Measurements from ENCODE around the gene OGDHL. TPM values are rescaled to one million over a fixed set of nuclear protein-coding genes. Genes with fewer than 3 reads are reported as not detected.

Gene OGDHL
- total RNA-seq, 1 donor from 2014 or later = 1.9 TPM

DNA sequence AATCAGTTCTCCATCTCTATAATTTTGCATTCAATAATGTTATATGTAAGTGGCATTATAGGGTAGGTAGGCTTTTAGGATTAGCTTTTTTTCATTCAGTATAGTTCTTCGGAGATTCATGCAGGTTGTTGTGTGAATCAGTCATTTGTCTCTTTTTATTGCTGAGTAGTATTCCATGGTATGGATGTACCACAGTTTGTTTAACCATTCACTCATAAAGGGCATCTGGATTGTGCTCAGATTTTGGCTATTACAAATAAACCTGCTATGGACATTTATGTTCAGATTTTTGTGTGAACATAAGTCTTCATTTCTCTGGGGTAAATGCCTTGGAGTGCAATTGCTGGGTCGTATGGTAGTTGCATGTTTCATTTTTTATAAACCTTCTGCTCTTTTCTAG lies 4.4 kb upstream of the OGDHL start:
- no peak overlapping the region for H3K4me3 ChIP-seq (ENCODE audit: insufficient read depth, low read depth, low read length)
- Mint-ChIP-seq H3K4me1 (ENCODE audit: low read depth, unreplicated experiment) (no peaks in the 10 kb centered on the region), H3K36me3 (ENCODE audit: low read depth, unreplicated experiment) (no peaks in the 10 kb centered on the region), H3K27ac (ENCODE audit: unreplicated experiment) (no peak overlapping the region), H3K27me3 (ENCODE audit: low read depth, unreplicated experiment) (peaks cover 46% of the 10 kb centered on the region), H3K4me3 (ENCODE audit: unreplicated experiment) (no peak overlapping the region), H3K9me3 (ENCODE audit: unreplicated experiment) (no peaks in the 10 kb centered on the region)
- no peak overlapping the region for H3K9ac ChIP-seq (ENCODE audit: low read length)
- no peak for FAIRE-seq
- H3K27ac ChIP-seq (ENCODE audit: low read depth, low read length) = no peak overlapping the region
- no peak for DNase-seq (ENCODE audit: low read depth)
- H3K4me1 ChIP-seq (ENCODE audit: insufficient read depth, low read length) = peaks cover 4% of the 10 kb centered on the region
- H3K79me2 ChIP-seq (ENCODE audit: insufficient read depth, low read length) = no peaks in the 10 kb centered on the region
- no peaks in the 10 kb centered on the region for H4K20me1 ChIP-seq (ENCODE audit: insufficient read depth, low read length)
- H3K9me3 ChIP-seq (ENCODE audit: insufficient read depth, low read depth, low read length) = peaks cover 4% of the 10 kb centered on the region
- H3K4me2 ChIP-seq (ENCODE audit: low read length) = no peak overlapping the region
- H3K27me3 ChIP-seq (ENCODE audit: insufficient read depth, low read length) = peaks cover 30% of the 10 kb centered on the region
- TF ChIP-seq, protein P1, sequence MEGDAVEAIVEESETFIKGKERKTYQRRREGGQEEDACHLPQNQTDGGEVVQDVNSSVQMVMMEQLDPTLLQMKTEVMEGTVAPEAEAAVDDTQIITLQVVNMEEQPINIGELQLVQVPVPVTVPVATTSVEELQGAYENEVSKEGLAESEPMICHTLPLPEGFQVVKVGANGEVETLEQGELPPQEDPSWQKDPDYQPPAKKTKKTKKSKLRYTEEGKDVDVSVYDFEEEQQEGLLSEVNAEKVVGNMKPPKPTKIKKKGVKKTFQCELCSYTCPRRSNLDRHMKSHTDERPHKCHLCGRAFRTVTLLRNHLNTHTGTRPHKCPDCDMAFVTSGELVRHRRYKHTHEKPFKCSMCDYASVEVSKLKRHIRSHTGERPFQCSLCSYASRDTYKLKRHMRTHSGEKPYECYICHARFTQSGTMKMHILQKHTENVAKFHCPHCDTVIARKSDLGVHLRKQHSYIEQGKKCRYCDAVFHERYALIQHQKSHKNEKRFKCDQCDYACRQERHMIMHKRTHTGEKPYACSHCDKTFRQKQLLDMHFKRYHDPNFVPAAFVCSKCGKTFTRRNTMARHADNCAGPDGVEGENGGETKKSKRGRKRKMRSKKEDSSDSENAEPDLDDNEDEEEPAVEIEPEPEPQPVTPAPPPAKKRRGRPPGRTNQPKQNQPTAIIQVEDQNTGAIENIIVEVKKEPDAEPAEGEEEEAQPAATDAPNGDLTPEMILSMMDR (IDR thresholded peaks at IDR 0.05; ENCODE audit: insufficient read depth, low read depth, low read length) = no peak
- no peak for TF ChIP-seq EZH2 (IDR thresholded peaks at IDR 0.05; ENCODE audit: insufficient read depth, low read length)
- no peaks in the 10 kb centered on the region for H3K36me3 ChIP-seq (ENCODE audit: insufficient read depth, low read length)
- H2AFZ ChIP-seq (ENCODE audit: low read depth, low read length) = no peak overlapping the region

DNA sequence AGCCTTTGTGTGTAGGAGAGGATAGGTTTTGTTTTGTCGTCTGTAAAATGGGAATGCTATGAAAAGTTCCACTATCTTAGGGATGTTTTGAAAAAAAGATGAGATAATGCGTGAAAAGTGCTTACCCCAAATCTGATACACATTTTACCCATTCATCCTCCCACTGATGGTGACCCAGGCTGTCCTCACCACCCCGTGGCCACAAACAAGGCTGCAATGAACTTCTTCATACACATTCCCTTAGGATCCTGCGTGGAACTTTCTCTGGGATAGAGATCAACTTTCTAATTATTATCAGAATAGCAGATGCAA lies 399 bp upstream of the OGDHL start:
- no peaks in the 10 kb centered on the region for H3K36me3 ChIP-seq (ENCODE audit: insufficient read depth, low read length)
- H4K20me1 ChIP-seq (ENCODE audit: insufficient read depth, low read length) = no peaks in the 10 kb centered on the region
- no peak overlapping the region for H3K27ac ChIP-seq (ENCODE audit: low read depth, low read length)
- H3K79me2 ChIP-seq (ENCODE audit: insufficient read depth, low read length) = no peaks in the 10 kb centered on the region
- peaks cover 43% of the 10 kb centered on the region for H3K27me3 Mint-ChIP-seq (ENCODE audit: low read depth, unreplicated experiment)
- peak overlapping the region; percentile 71 for H3K4me3 Mint-ChIP-seq (ENCODE audit: unreplicated experiment)
- no peaks in the 10 kb centered on the region for H3K9me3 Mint-ChIP-seq (ENCODE audit: unreplicated experiment)
- peaks cover 4% of the 10 kb centered on the region for H3K4me1 ChIP-seq (ENCODE audit: insufficient read depth, low read length)
- H3K4me1 Mint-ChIP-seq (ENCODE audit: low read depth, unreplicated experiment) = no peaks in the 10 kb centered on the region
- H3K27me3 ChIP-seq (ENCODE audit: insufficient read depth, low read length) = peaks cover 16% of the 10 kb centered on the region
- H3K9me3 ChIP-seq (ENCODE audit: insufficient read depth, low read depth, low read length) = no peaks in the 10 kb centered on the region
- H3K9ac ChIP-seq (ENCODE audit: low read length) = no peak overlapping the region
- peak overlapping the region; percentile 89 for H3K4me2 ChIP-seq (ENCODE audit: low read length)
- H2AFZ ChIP-seq (ENCODE audit: low read depth, low read length) = no peak overlapping the region
- no peaks in the 10 kb centered on the region for H3K36me3 Mint-ChIP-seq (ENCODE audit: low read depth, unreplicated experiment)
- H3K27ac Mint-ChIP-seq (ENCODE audit: unreplicated experiment) = no peak overlapping the region
- FAIRE-seq = no peak
- TF ChIP-seq, protein P1 (IDR thresholded peaks at IDR 0.05; ENCODE audit: insufficient read depth, low read depth, low read length) = no peak
- no peak for TF ChIP-seq EZH2 (IDR thresholded peaks at IDR 0.05; ENCODE audit: insufficient read depth, low read length)
- no peak for DNase-seq (ENCODE audit: low read depth)
- H3K4me3 ChIP-seq (ENCODE audit: insufficient read depth, low read depth, low read length) = no peak overlapping the region

DNA sequence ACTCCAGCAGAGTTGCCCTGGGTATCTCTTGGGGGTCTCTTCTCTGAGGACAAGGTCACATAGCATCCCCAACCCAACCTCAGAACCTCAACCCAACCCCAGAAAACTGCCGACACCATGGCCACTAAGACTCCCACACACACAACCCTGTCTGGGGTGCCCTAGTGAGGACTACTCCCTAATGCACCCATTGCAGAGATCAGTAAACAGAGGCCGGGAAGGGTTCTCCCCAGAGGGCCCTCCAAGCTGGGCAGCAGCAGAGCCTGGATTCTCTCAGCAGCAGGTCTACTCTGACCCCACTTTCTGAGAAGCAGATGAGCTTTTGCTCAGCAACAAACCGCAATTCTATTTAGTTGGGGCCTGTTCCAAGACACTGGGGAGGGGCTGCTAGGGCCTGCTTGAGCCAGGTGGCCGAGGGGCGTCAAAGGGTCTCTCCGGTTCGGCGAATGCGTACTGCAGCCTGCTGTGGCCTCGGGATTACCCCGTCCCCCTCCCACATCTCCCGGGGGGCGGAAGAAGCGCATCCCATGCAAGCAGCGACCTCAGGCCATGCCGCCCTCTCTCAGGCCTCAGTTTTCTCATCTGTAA lies 828 bp downstream of the OGDHL start:
- TF ChIP-seq, protein P1 (IDR thresholded peaks at IDR 0.05; ENCODE audit: insufficient read depth, low read depth, low read length) = no peak
- Mint-ChIP-seq H3K4me1 (ENCODE audit: low read depth, unreplicated experiment) (no peaks in the 10 kb centered on the region), H3K4me3 (ENCODE audit: unreplicated experiment) (peak overlapping the region; percentile 62), H3K27ac (ENCODE audit: unreplicated experiment) (no peak overlapping the region), H3K27me3 (ENCODE audit: low read depth, unreplicated experiment) (peaks cover 40% of the 10 kb centered on the region), H3K9me3 (ENCODE audit: unreplicated experiment) (no peaks in the 10 kb centered on the region), H3K36me3 (ENCODE audit: low read depth, unreplicated experiment) (no peaks in the 10 kb centered on the region)
- Histone ChIP-seq H3K4me3 (ENCODE audit: insufficient read depth, low read depth, low read length) (no peak overlapping the region), H3K9me3 (ENCODE audit: insufficient read depth, low read depth, low read length) (no peaks in the 10 kb centered on the region), H3K36me3 (ENCODE audit: insufficient read depth, low read length) (no peaks in the 10 kb centered on the region), H3K9ac (ENCODE audit: low read length) (no peak overlapping the region), H3K4me1 (ENCODE audit: insufficient read depth, low read length) (peaks cover 4% of the 10 kb centered on the region), H3K27me3 (ENCODE audit: insufficient read depth, low read length) (peaks cover 9% of the 10 kb centered on the region), H3K27ac (ENCODE audit: low read depth, low read length) (no peak overlapping the region), H3K4me2 (ENCODE audit: low read length) (peak overlapping the region; percentile 89), H4K20me1 (ENCODE audit: insufficient read depth, low read length) (no peaks in the 10 kb centered on the region), H3K79me2 (ENCODE audit: insufficient read depth, low read length) (no peaks in the 10 kb centered on the region), H2AFZ (ENCODE audit: low read depth, low read length) (peak overlapping the region; percentile 63)
- no peak for FAIRE-seq
- no peak for DNase-seq (ENCODE audit: low read depth)

All from astrocyte (in vitro differentiated cells and primary cell).